Mononuclear cell (primary cell): ENCODE measurements around the gene FCF1. TPM values are rescaled to one million over a fixed set of nuclear protein-coding genes. Genes with fewer than 3 reads are reported as not detected.

Source experiments
- H3K27me3 ChIP-seq: 2 replicates; pipeline ENCODE4 v1.6.0; 2011; ENCODE audit warnings: low read length, control low read depth; ENCODE audit not compliant: insufficient read depth
- H3K4me1 ChIP-seq: 2 replicates; pipeline ENCODE4 v1.5.1; 2011; ENCODE audit warnings: mild to moderate bottlenecking, low read length, control low read depth; ENCODE audit not compliant: insufficient read depth
- H3K4me3 ChIP-seq: 2 replicates; pipeline ENCODE4 v1.5.1; 2011; ENCODE audit warnings: mild to moderate bottlenecking, low read length, moderate library complexity
- H3K9me3 ChIP-seq: 2 replicates; pipeline ENCODE4 v1.5.1; 2011; ENCODE audit warnings: low read depth, mild to moderate bottlenecking, control low read depth, low read length
- total RNA-seq: library from RNA; depleted of rRNA; stranded (reverse); fragments of >200 nt; gene quantifications from one replicate; pipeline ENCODE4 v1.2.3, GENCODE V29; 2012

FCF1 gene
- total RNA-seq, result 25.8 TPM

- peaks cover 29% of the 10 kb centered on the region for H3K4me1 ChIP-seq
These were observed at the start of gene FCF1, which contains the start of gene AREL1 for GRCh38 chr14:74712499-74713394. Gene FCF1, plus strand, starts transcription at chr14:74713144. Its CDS starts 54 bp downstream, at chr14:74713198. Gene AREL1, minus strand, starts transcription at chr14:74713080. Its CDS starts 27,465 bp downstream, at chr14:74685615.

GRCh38 chr14:74663884-74664283, 49.1 kb upstream of the FCF1 start:
- Histone ChIP-seq H3K27me3 (no peaks in the 10 kb centered on the region), H3K4me1 (no peaks in the 10 kb centered on the region), H3K9me3 (no peaks in the 10 kb centered on the region), H3K4me3 (no peak overlapping the region)

More at GRCh38 chr14:74712499-74713394, at the start of gene FCF1, which contains the start of gene AREL1:
- H3K4me3 ChIP-seq, result peak within 1 kb of the TSS; percentile 82
- no peaks in the 10 kb centered on the region for H3K27me3 ChIP-seq
- no peaks in the 10 kb centered on the region for H3K9me3 ChIP-seq

GRCh38 chr14:74664717-74665116, 48.2 kb upstream of the FCF1 start:
- H3K4me1 ChIP-seq, result no peaks in the 10 kb centered on the region
- H3K27me3 ChIP-seq, result no peaks in the 10 kb centered on the region
- no peaks in the 10 kb centered on the region for H3K9me3 ChIP-seq
- H3K4me3 ChIP-seq, result no peak overlapping the region

- no peaks in the 10 kb centered on the region for H3K9me3 ChIP-seq
- H3K4me3 ChIP-seq, result no peak overlapping the region
- no peaks in the 10 kb centered on the region for H3K4me1 ChIP-seq
- no peaks in the 10 kb centered on the region for H3K27me3 ChIP-seq
These were observed 45.2 kb upstream of the FCF1 start for GRCh38 chr14:74667758-74668157.

- H3K4me1 ChIP-seq, result no peaks in the 10 kb centered on the region
- H3K27me3 ChIP-seq, result no peaks in the 10 kb centered on the region
- H3K9me3 ChIP-seq, result no peaks in the 10 kb centered on the region
- H3K4me3 ChIP-seq, result no peak overlapping the region
These were observed 43.7 kb upstream of the FCF1 start for GRCh38 chr14:74669256-74669655.

- Histone ChIP-seq H3K4me3 (no peak overlapping the region), H3K27me3 (no peaks in the 10 kb centered on the region), H3K9me3 (no peaks in the 10 kb centered on the region), H3K4me1 (no peaks in the 10 kb centered on the region)
These were observed 43.1 kb upstream of the FCF1 start for GRCh38 chr14:74669846-74670245.

GRCh38 chr14:74670726-74671411, 42.1 kb upstream of the FCF1 start:
- H3K4me3 ChIP-seq, result no peak overlapping the region
- H3K9me3 ChIP-seq, result no peaks in the 10 kb centered on the region
- H3K4me1 ChIP-seq, result no peaks in the 10 kb centered on the region
- no peaks in the 10 kb centered on the region for H3K27me3 ChIP-seq

GRCh38 chr14:74671789-74672188, 41.2 kb upstream of the FCF1 start:
- no peak overlapping the region for H3K4me3 ChIP-seq
- H3K9me3 ChIP-seq, result no peaks in the 10 kb centered on the region
- H3K4me1 ChIP-seq, result no peaks in the 10 kb centered on the region
- no peaks in the 10 kb centered on the region for H3K27me3 ChIP-seq

- Histone ChIP-seq H3K4me3 (no peak overlapping the region), H3K9me3 (no peaks in the 10 kb centered on the region), H3K4me1 (no peaks in the 10 kb centered on the region), H3K27me3 (no peaks in the 10 kb centered on the region)
These were observed 39.2 kb upstream of the FCF1 start for GRCh38 chr14:74673768-74674167.

- no peaks in the 10 kb centered on the region for H3K27me3 ChIP-seq
- no peak overlapping the region for H3K4me3 ChIP-seq
- no peaks in the 10 kb centered on the region for H3K9me3 ChIP-seq
- H3K4me1 ChIP-seq, result no peaks in the 10 kb centered on the region
These were observed 37.7 kb upstream of the FCF1 start for GRCh38 chr14:74675219-74675618.

- no peak overlapping the region for H3K4me3 ChIP-seq
- no peaks in the 10 kb centered on the region for H3K27me3 ChIP-seq
- H3K9me3 ChIP-seq, result no peaks in the 10 kb centered on the region
- peaks cover 29% of the 10 kb centered on the region for H3K4me1 ChIP-seq
These were observed 30.6 kb upstream of the FCF1 start for GRCh38 chr14:74682169-74682952.

- Histone ChIP-seq H3K4me3 (no peak overlapping the region), H3K27me3 (no peaks in the 10 kb centered on the region), H3K9me3 (no peaks in the 10 kb centered on the region), H3K4me1 (peaks cover 29% of the 10 kb centered on the region)
These were observed 29.5 kb upstream of the FCF1 start for GRCh38 chr14:74683406-74683805.

- Histone ChIP-seq H3K9me3 (no peaks in the 10 kb centered on the region), H3K4me3 (no peak overlapping the region), H3K4me1 (peaks cover 29% of the 10 kb centered on the region), H3K27me3 (no peaks in the 10 kb centered on the region)
These were observed 28.5 kb upstream of the FCF1 start for GRCh38 chr14:74684434-74684833.

- Histone ChIP-seq H3K4me3 (no peak overlapping the region), H3K4me1 (peaks cover 29% of the 10 kb centered on the region), H3K27me3 (no peaks in the 10 kb centered on the region), H3K9me3 (no peaks in the 10 kb centered on the region)
These were observed 27.9 kb upstream of the FCF1 start for GRCh38 chr14:74685056-74685455.
